Hepatic stellate cell (primary cell): ENCODE data around the gene CEBPE.

Experiments used
- DNase-seq: peaks from one replicate; pipeline ENCODE4 v3.0.0; 2011; ENCODE audit warnings: low spot score

CEBPE gene

DNA sequence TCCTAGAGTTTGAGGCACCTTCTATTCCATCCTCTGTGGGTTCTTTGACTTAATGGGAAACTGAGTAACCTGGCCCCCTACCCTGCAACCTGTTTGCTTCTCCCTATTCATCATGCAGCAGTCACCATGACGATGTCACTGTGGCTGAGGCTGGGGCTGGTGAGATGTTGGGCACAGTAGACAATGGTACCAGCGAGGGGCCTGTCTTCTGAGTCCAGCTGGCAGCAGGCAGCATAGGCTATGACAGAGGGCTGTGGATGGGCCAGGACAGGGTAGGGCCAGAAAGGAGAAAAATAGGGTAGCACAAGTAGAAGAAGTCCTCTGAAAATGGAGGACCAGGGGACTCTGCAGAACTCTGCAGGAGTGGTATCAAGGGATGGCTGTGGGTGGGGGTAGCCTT lies 16.3 kb downstream of the CEBPE start:
- no peak for DNase-seq

DNA sequence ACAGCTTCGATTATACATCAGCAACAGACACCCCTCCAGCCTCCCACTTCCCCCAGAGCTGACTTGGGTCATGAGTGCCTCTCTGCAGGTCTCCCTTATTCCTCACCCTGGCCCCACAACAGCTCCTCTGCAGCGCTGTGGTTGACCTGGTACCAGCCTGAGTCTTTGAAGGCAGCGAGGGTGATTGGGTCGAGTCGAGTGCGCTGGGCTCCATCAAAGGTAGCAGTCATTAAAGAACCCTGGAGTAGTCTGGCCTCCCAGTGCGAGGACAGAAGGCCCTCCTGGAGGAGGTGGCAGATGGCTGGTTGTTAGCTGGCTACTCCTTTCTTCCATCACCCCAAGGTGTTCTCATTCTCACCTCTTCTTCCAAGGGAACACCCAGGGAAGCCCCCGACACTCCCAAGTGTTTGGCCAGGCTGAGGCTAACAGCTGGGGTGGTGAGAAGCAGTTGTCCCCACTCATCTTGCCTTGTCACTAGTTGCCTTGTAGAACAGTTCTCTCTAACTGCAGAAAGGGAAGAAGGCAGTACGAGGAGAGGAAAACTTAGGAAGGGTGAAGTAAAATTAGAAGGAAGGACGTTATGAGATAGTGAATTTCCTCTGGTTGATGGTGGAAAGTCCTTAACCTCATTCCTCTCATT lies 16.9 kb downstream of the CEBPE start:
- DNase-seq = no peak

DNA sequence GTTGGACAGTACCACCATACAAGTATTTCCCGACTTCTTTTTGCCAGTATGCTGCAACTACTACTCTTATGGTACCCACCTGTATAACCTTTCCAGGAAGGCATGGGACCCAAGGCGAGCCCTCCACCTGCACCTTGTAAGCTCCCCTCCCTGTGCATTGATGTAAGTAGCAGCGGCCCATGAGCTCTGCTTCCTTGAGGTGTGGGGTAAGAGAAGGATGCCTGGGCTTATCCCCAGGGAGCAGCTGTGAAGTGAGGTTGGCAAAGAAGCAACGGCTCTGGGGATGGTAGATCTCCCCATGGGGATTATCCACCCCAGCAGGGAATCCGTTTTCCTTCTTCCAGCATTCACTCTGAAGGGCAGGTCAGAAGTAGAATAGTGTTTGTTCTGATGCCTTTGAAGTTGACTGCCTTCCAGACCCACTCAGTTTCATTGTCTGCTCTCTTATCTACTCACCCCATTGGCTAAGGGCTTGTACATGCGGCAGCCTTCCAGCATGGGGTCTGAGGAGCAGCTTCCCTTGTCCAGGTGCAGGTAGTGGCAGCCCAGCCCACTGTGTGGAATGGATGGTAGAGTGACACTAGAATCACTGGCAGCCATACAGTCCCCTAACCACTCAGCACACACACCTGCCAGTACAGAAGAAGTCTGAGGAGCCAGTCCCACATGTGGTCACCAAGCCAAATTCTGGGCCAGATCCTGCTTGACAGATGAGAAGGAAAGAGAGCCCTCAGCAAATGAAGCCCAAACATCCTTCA lies 17.7 kb downstream of the CEBPE start:
- no peak for DNase-seq

DNA sequence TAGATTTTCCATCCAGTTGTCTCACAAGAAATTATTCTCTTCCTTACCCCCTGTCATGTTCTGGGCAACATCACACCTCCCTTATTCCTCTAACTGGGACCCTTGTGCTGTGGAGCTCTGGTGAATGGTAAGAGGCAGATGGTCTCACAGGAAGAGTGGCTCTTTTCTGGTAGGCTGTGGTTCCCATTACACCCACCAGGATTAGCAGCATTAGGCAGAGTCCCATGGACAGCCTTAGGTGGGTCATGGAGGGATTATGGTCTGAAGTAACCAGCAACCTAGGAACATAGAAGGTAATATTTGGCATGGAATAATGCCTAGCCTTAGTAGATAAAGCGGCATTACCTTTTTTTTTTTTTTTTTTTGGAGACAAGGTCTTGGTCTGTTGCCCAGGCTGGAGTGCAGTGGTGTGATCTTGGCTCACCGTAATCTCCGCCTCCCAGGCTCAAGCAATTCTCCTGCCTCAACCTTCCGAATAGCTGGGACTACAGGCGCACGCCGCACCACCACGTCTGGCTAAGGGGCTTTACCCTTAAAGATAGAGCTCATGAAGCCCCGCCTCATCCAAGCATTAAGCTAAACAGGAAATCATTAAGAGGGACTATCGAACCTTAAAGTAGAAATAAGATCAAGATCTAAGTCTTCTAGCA lies 19.7 kb downstream of the CEBPE start:
- DNase-seq = no peak

DNA sequence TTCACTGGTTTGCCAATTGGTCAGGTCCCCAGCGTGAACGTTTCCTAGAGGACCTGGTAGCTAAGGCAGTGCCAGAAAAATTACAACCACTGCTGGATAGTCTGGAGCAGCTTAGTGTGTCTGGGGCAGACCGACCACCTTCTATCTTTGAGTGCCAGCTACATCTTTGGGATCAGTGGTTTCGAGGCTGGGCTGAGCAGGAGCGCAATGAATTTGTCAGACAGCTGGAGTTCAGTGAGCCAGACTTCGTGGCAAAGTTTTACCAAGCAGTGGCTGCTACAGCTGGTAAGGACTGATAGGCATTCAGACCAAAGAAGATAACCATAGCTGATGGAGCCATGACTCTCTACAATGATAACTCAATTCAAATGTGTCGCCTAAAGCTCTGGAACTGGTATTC lies 21.3 kb downstream of the CEBPE start:
- no peak for DNase-seq

DNA sequence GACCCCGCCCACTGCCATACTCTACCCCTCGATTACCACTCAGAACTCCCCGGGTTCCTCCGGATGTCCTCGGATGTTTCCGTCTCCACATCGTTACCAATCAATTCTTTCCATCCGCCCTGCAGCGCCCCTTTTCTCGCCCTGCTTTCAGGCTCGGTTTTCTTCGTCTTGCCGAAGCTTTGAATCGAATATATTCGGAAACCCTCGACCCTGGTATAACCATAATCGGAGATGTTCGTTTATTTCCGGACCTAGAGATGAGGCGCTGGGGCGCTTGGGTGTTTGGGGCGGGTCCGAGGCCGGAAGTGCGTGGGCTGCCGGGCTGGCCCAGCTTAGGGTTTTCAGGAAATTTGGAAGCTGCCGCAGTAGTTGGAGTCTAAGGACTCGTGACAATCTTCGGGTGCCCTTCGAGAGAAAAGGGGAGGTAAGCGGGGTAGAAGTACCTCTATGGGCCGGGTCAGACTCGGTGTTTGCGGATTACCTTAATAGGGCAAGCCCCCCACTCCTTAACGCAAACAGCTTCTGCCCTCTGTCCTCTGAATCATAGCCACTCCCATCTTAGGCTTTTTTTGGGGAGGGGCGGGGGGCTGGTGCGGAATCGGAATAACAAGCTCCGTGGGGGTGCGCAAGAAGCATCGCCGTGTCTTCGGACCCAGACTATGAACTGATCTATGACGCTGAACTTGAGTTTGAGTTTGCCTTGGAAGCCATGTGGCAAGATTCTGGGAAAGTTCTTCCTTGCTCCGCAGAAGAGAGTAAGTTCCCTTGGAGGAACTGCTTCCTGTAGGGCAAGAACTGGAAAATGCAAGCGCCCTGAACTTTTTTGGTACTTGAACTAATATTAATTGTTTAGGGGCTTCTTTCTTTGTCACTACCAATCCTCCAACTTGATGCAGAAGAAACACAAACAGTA lies 23.6 kb downstream of the CEBPE start, which contains the start of gene C14orf119:
TSS of gene C14orf119 (plus strand) at position 310 of the 913 bp plus-strand sequence. CDS start 2,154 bp downstream, outside the sequence.
- DNase-seq = peak; percentile 97

DNA sequence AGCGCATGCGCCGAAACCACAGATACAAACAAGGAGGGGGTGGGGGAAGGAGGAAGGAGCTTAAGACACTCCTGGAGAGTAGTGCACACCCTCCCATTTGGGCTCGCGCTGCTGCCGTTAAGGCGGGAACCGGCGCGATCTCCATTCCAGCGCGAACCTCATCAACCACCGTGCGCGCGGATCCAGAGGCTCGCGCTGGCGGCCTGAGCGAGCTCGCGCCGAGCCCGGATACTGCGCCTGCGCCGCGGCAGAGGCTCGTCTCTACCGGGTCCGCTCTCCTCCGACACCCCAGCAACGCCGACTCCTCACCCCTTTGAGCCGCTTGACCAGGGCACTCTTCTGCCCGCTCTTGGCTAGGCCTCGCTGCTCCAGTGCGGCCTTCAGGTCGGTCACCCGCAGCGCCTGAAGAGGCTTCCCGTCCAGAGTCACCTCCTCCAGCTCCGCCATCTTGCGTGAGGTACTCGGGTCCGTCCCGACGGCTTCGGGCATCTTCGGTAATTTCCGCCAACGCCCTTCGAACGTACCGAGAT lies 24.3 kb downstream of the CEBPE start, which contains the start of gene ACIN1:
TSS of gene ACIN1 (minus strand) at position 471 of the 530 bp plus-strand sequence. CDS start at position 447, 24 bp downstream.
- DNase-seq = peak; percentile 84

DNA sequence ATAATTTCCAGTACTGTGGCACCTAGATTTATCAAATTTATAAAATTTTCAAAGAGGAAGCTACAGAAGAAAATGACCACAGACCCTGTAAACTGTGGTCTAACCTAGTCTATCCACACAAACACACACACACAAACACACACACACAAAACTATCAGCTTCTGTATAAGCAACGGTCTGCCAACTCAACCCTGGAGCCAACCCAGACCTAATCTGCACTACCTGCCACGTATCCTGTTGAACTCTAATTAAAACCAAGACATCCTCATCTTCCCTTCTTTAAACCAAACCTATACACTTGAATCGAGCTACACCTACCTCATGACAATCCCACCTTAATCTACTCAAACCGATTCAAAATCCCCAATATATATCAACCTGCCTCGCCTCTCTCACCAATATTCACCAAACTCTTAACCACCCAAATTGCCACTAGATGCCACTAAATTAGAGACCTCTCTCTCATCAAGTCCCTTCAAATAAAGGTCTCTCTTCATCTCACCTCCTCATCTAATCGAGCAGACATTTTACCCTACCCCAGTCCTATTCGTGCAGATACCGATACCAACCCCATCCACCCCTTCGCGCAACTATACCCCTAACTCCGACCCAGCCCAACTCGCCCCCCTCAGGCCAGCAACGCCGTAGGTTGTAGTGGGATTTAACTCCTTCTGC lies 24.9 kb downstream of the CEBPE start:
- no peak for DNase-seq

DNA sequence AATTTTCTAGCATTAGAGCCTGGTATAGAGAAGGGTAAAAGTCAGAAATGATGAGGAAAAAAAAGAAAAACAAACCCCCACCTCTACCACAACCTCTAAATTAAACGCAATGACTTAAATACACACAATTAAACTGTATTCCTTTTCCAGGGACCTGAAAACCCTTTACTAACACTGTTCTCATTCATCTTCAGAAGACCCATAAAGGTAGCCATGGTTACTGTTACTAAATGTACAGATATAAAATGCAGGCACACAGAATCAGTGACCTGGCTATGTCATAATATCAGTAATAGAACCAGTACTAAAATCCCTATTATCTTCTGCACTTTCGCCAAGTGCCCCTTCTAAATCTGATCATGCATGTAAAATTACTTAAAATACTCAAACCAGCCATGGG lies 25.5 kb downstream of the CEBPE start:
- no peak for DNase-seq

DNA sequence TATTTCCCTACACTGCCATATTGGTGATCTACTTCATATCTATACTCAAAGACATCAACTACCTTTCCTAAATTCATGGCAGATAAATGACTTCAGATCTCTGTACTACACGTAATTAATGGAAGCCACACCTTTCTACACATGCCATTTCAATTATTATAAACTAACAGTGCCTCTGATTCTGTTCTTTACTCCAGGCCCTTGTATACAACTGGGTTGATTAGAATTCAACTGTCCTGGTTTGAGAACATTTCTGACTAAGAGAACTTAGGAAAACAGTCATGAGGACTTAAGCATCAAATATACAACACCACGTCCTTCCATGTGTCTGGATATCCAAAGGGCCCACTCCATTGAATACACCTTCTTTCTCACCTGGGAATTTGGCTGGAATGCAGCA lies 26.0 kb downstream of the CEBPE start:
- no peak for DNase-seq

DNA sequence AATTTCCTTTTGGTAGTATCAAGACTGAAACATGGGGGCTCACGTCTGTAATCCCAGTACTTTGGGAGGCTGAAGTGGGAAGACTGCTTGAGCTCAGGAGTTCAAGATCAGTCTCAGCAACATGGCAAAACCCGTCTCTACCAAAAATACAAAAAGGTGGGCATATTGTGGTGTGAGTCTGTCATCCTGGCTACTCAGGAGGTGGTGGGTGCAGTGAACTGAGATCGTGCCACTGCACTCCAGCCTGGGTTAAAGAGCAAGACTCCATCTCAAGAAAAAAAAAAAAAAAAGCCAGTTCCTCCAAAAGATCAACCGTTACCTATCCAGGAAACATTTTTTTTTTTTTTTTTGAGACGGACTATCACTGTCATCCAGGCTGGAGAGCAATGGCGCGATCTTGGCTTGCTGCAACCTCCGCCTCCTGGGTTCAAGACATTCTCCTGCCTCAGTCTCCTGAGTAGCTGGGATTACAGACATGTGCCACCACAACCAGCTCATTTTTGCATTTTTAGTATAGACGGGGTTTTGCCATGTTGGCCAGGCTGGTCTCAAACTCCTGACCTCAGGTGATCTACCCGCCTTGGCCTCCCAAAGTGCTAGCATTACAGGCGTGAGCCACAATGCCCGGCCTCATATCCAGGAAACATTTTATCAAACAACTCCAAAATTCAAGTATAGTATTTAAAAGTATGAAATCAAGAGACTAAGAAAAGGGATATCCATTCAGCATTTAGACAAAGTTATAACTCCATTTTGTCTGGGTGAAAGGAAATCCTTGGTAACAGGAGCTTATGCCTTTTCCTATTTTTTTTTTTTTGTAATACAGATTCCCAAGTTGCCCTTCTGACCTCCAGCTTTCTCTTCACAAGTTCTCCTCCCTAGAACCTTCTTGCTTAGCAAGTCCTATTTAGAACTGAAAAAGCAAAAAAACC lies 27.5 kb downstream of the CEBPE start:
- DNase-seq = no peak

DNA sequence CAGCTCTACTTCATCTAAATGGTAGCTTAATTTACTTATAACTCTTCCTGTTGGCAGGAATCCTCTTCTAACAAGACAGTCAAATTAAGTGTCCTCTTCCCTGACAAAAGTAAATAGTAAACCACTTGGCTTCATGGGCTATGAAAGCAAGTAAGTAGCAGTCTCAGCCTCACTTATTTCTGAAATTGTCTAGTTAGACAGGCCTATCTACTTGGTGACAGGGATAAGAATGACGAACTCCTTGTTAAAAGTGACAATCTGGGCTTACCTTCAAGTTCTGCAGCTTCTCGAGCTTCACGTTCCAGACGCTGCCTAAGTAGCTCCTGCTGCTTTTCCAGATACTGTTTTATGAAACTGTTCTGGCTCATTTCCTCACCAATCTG lies 28.8 kb downstream of the CEBPE start:
- no peak for DNase-seq

DNA sequence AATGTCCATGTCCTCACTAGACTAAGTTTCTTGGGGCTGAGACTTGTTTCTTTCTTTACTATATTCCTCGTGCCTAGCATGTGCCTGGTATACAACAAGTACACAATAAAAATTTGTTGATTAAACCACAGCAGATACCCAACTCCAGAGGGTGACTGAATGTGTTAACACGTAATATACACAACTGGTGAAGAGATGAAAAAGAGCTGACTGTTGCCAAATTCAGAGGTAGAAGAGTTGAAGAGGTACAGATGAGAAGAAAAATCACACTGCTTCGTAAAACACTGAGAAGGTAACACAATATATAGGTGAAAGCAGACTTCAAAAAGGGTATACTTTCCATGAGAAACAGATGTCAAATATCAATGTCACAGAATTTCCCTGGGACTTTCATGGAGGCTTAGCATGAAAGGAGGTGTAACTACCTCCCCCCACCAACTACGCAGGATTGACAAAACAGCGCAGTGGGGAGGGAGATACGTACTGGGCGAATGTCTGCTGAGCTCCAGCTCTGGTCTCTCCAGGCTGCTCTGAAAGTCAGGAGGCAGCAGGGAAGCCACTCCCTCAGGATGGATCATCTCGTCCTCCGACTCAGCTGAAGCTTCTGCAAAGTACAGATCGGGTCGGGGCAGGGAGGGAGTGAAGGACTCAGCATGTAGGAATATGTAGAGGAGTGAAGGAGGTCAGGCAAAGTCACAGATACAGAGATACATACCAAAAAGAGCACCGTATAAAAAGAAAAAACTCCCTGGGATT lies 29.4 kb downstream of the CEBPE start:
- DNase-seq = no peak

DNA sequence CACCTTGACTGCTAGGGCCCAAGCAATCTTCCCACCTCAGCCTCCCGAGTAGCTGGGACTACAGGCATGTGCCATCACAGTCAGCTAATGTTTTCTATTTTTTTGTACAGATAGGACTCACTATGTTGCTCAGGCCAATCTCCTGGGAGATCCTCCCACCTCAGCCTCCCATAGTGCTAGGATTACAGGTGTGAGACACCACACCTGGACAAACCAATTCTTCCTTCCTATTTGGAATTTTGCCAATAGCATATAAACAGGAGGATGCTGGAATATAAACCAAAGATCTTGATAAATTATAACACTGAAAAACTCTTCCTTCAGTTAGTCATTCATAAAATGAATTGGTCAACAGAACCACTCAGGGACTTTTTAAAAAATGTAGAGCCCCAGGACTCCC lies 32.5 kb downstream of the CEBPE start:
- DNase-seq = no peak

DNA sequence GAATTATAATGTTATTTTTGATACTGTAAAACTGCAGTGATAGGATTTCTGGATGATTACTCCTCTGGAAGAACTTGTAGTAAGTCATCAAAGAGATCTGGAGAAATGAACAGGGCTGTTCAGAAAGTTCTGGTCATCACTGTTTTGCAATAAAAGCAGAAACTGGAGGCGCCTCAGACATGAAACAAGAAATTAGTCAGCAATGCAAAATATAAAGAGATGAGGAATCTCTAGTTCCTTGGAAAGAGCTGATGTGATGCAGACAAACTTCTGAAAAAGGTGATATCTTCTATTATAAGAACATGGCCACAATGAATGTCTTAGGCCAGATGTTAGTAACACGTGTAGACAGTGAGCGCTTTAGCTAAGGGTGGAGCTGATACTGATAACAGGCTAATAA lies 33.6 kb downstream of the CEBPE start:
- DNase-seq = no peak

DNA sequence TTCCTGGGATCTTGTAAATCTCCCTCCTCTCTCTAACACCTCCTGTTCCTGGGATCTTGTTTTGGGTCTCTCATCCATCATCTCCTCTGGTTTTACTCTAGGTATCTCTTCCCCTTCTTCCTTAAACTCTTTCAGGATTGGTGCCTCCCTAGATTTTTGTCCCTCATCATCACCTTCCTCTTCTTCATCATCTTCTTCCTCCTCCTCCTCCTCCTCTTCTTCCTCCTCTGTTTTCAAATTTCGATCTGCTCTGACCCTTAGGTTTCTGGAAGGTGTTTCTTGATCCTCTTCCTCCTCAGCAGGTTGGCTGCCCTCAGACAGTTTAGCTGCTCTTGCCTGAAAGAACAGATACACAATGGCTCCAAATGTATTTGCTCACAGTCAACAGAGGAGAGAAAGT lies 38.6 kb downstream of the CEBPE start:
- no peak for DNase-seq

DNA sequence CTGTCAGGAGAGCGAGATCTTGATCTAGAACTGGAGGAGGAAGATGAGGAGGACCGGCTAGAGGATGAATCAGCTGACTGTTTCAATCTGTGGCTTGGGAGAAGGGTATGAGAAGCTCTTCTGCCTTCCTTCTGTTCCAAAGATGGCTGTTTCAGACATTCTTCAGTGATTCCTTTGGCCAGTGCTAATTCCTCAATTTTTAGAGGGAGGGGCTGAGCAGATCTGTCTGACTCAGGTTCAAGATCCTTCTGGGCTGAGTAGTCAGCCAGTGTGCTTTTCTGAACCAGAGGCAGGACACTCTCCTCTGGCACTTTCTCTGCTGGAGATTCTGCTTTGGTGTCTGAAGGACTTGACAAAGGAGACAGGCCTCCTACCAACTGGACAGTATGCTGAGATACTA lies 39.3 kb downstream of the CEBPE start:
- no peak for DNase-seq

DNA sequence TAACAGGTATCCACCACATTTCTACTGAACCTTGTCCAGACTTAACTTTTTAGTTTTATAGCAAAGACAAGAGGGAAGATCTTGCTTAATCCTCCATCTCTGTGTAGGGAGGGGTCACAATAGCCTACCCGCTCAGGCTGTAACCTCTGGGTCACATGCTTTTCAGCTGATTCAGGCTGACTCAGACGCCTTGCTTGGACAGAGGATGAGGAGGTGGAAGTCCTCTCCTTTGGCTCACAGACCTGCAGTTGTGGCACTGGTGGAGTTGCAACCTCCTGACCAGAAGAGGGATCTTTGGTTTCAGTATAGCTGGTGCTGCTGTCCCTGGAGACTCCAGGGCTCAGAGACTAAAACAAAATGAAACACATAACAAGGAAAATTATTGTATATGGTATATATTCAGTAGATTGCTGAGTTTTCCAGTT lies 40.4 kb downstream of the CEBPE start:
- DNase-seq = peak; percentile 81

DNA sequence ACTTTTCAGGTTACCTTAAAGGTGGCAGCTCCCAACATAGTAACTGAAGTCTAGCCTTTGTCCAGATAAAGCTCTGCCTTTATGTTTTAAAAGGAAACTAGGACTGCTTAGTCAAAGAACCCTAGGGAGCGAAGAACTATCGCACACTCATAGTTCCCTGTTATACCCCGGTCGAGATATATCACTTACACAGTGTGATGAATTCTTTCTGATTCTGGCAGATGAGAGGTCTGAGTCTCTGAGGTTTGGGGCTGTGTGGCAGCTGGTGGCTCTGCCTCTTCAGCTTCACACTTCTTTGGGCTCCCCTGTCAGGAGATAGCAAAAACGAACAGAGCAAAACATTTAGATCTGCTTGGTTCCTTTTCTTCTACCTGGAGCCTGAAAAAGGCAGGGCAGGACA lies 41.1 kb downstream of the CEBPE start:
- no peak for DNase-seq
